ENCODE measurements around the gene MTNR1A. TPM values are rescaled to one million over a fixed set of nuclear protein-coding genes. Genes with fewer than 3 reads are reported as not detected.

MTNR1A gene
- total RNA-seq, result not detected
- polyA plus RNA-seq, result not detected
- long read RNA-seq, donor 1, result 0 reads
- long read RNA-seq, donor 2, result 0 reads

GRCh38 chr4:186554914-186555827 is at the start of gene MTNR1A:
Gene MTNR1A, minus strand, starts transcription at chr4:186555567. Its CDS starts 202 bp downstream, at chr4:186555365.
- WGBS, 2 donors, result 4 to 5% methylated on average over 60 to 91 of the region's 91 CpGs
- no peak for DNase-seq
- H3K27ac ChIP-seq (ENCODE audit: low read depth in 1 of 2, low read length in 2 of 2), result no peak within 1 kb of the TSS
- H3K4me1 ChIP-seq (ENCODE audit: control insufficient read depth in 1 of 2, insufficient read depth in 2 of 2, low read length in 2 of 2), result no peaks in the 10 kb centered on the region
- ATAC-seq (ENCODE audit: low FRiP score), result no peak
- H3K9me3 ChIP-seq (ENCODE audit: control insufficient read depth, low read length), result no peaks in the 10 kb centered on the region
- H3K4me3 ChIP-seq (ENCODE audit: low read length in 2 of 2), result no peak within 1 kb of the TSS
- H3K27me3 ChIP-seq (ENCODE audit: control insufficient read depth in 1 of 2, insufficient read depth in 2 of 2, low read length in 1 of 2), result no peaks in the 10 kb centered on the region
- H3K36me3 ChIP-seq (ENCODE audit: control insufficient read depth in 1 of 2, insufficient read depth in 2 of 2, low read length in 1 of 2), result no peaks in the 10 kb centered on the region
- intact Hi-C loops (cut with DNase I), result no loop called here

GRCh38 chr4:186604124-186604807 is 48.9 kb upstream of the MTNR1A start:
- Histone ChIP-seq H3K4me1 (ENCODE audit: control insufficient read depth in 1 of 2, insufficient read depth in 2 of 2, low read length in 2 of 2) (no peaks in the 10 kb centered on the region), H3K27me3 (ENCODE audit: control insufficient read depth in 1 of 2, insufficient read depth in 2 of 2, low read length in 1 of 2) (no peaks in the 10 kb centered on the region), H3K27ac (ENCODE audit: low read depth in 1 of 2, low read length in 2 of 2) (no peak overlapping the region), H3K9me3 (ENCODE audit: control insufficient read depth, low read length) (no peaks in the 10 kb centered on the region), H3K36me3 (ENCODE audit: control insufficient read depth in 1 of 2, insufficient read depth in 2 of 2, low read length in 1 of 2) (peaks cover 9 to 19% of the 10 kb centered on the region in 2 donors), H3K4me3 (ENCODE audit: low read length in 2 of 2) (no peak overlapping the region)
- intact Hi-C loops (cut with DNase I), result no loop called here
- ATAC-seq (ENCODE audit: low FRiP score) (no peak), DNase-seq (no peak)
- WGBS, 2 donors, result 66 to 68% methylated on average over 7 of the region's 7 CpGs

DNA sequence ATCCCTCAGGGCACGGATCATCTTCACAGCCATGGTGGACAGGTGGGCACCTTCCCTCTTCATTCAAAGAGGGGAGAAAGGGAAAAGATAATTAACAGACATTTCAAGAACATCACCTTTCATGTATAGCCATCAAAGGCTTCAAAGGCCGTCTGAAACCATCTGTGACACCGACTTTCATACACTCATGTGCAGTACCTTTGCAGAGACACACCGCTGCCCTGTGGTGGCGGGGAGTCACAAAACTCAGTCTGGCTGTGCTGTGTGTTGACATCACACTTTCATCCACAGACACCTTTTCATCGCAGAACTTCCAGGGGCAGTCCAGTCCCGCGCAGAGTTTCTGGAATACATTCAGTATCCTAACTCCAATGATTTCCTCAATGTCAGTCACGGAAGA is 47.6 kb upstream of the MTNR1A start:
- intact Hi-C loops (cut with DNase I), result no loop called here

DNA sequence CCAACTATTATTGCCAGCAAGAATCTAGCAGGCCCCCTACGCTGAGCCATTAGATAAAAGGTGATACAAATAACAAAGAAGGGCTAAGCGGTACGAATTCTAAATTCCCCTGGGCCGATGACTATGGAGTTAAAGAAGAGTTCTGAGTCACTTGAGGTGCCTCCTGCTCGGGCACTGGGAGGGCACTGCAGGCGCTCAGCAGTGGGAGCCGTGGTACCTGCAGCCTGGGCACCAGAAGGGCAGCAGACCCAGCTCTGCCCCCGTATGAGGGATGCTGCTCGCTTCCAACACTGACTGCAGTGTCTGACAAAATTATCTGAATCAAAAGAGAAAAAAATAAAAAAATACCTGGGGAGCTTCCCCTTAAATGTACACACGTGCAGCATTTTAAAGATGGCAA is 44.1 kb upstream of the MTNR1A start:
- H3K4me3 ChIP-seq (ENCODE audit: low read length in 2 of 2), result no peak overlapping the region
- H3K27me3 ChIP-seq (ENCODE audit: control insufficient read depth in 1 of 2, insufficient read depth in 2 of 2, low read length in 1 of 2), result no peaks in the 10 kb centered on the region
- intact Hi-C loops (cut with DNase I), result no loop called here
- DNase-seq, result no peak
- H3K4me1 ChIP-seq (ENCODE audit: control insufficient read depth in 1 of 2, insufficient read depth in 2 of 2, low read length in 2 of 2), result no peaks in the 10 kb centered on the region
- no peak overlapping the region for H3K27ac ChIP-seq (ENCODE audit: low read depth in 1 of 2, low read length in 2 of 2)
- 90% methylated on average over 10 of the region's 10 CpGs for WGBS, 2 donors
- H3K9me3 ChIP-seq (ENCODE audit: control insufficient read depth, low read length), result no peaks in the 10 kb centered on the region
- H3K36me3 ChIP-seq (ENCODE audit: control insufficient read depth in 1 of 2, insufficient read depth in 2 of 2, low read length in 1 of 2), result peaks cover 16 to 18% of the 10 kb centered on the region in 2 donors
- peak; percentile 52 for ATAC-seq (ENCODE audit: low FRiP score)

More for the DNA sequence above, 47.6 kb upstream of the MTNR1A start:
- no peak overlapping the region for H3K27ac ChIP-seq (ENCODE audit: low read depth in 1 of 2, low read length in 2 of 2)
- peaks cover 11 to 19% of the 10 kb centered on the region in 2 donors for H3K36me3 ChIP-seq (ENCODE audit: control insufficient read depth in 1 of 2, insufficient read depth in 2 of 2, low read length in 1 of 2)
- no peak for DNase-seq
- no peaks in the 10 kb centered on the region for H3K9me3 ChIP-seq (ENCODE audit: control insufficient read depth, low read length)
- WGBS, 2 donors, result 86 to 87% methylated on average over 9 of the region's 9 CpGs
- no peaks in the 10 kb centered on the region for H3K27me3 ChIP-seq (ENCODE audit: control insufficient read depth in 1 of 2, insufficient read depth in 2 of 2, low read length in 1 of 2)
- H3K4me3 ChIP-seq (ENCODE audit: low read length in 2 of 2), result no peak overlapping the region
- no peaks in the 10 kb centered on the region for H3K4me1 ChIP-seq (ENCODE audit: control insufficient read depth in 1 of 2, insufficient read depth in 2 of 2, low read length in 2 of 2)
- ATAC-seq (ENCODE audit: low FRiP score), result no peak

GRCh38 chr4:186598686-186599085 is 43.3 kb upstream of the MTNR1A start:
- no peak for DNase-seq
- intact Hi-C loops (cut with DNase I), result no loop called here
- Histone ChIP-seq H3K9me3 (ENCODE audit: control insufficient read depth, low read length) (no peaks in the 10 kb centered on the region), H3K27me3 (ENCODE audit: control insufficient read depth in 1 of 2, insufficient read depth in 2 of 2, low read length in 1 of 2) (no peaks in the 10 kb centered on the region), H3K36me3 (ENCODE audit: control insufficient read depth in 1 of 2, insufficient read depth in 2 of 2, low read length in 1 of 2) (peaks cover 15 to 18% of the 10 kb centered on the region in 2 donors), H3K27ac (ENCODE audit: low read depth in 1 of 2, low read length in 2 of 2) (no peak overlapping the region), H3K4me3 (ENCODE audit: low read length in 2 of 2) (no peak overlapping the region), H3K4me1 (ENCODE audit: control insufficient read depth in 1 of 2, insufficient read depth in 2 of 2, low read length in 2 of 2) (no peaks in the 10 kb centered on the region)
- WGBS, 2 donors, result 94 to 97% methylated on average over 7 of the region's 7 CpGs
- no peak for ATAC-seq (ENCODE audit: low FRiP score)

GRCh38 chr4:186596850-186597390 is 41.6 kb upstream of the MTNR1A start:
- ATAC-seq (ENCODE audit: low FRiP score) (no peak), DNase-seq (no peak)
- Histone ChIP-seq H3K27me3 (ENCODE audit: control insufficient read depth in 1 of 2, insufficient read depth in 2 of 2, low read length in 1 of 2) (no peaks in the 10 kb centered on the region), H3K4me1 (ENCODE audit: control insufficient read depth in 1 of 2, insufficient read depth in 2 of 2, low read length in 2 of 2) (no peaks in the 10 kb centered on the region), H3K9me3 (ENCODE audit: control insufficient read depth, low read length) (no peaks in the 10 kb centered on the region), H3K27ac (ENCODE audit: low read depth in 1 of 2, low read length in 2 of 2) (no peak overlapping the region), H3K36me3 (ENCODE audit: control insufficient read depth in 1 of 2, insufficient read depth in 2 of 2, low read length in 1 of 2) (peaks cover 6 to 20% of the 10 kb centered on the region in 2 donors), H3K4me3 (ENCODE audit: low read length in 2 of 2) (no peak overlapping the region)
- WGBS, 2 donors, result 91 to 92% methylated on average over 23 of the region's 23 CpGs
- intact Hi-C loops (cut with DNase I), result no loop called here

- Histone ChIP-seq H3K4me1 (ENCODE audit: control insufficient read depth in 1 of 2, insufficient read depth in 2 of 2, low read length in 2 of 2) (no peaks in the 10 kb centered on the region), H3K27me3 (ENCODE audit: control insufficient read depth in 1 of 2, insufficient read depth in 2 of 2, low read length in 1 of 2) (no peaks in the 10 kb centered on the region), H3K27ac (ENCODE audit: low read depth in 1 of 2, low read length in 2 of 2) (no peak overlapping the region), H3K4me3 (ENCODE audit: low read length in 2 of 2) (no peak overlapping the region), H3K36me3 (ENCODE audit: control insufficient read depth in 1 of 2, insufficient read depth in 2 of 2, low read length in 1 of 2) (peaks cover 6 to 20% of the 10 kb centered on the region in 2 donors), H3K9me3 (ENCODE audit: control insufficient read depth, low read length) (no peaks in the 10 kb centered on the region)
- no peak for DNase-seq
- 94% methylated on average over 12 of the region's 12 CpGs for WGBS, 2 donors
- no peak for ATAC-seq (ENCODE audit: low FRiP score)
- intact Hi-C loops (cut with DNase I), result no loop called here
Observed at GRCh38 chr4:186596346-186596745, 41.0 kb upstream of the MTNR1A start.

DNA sequence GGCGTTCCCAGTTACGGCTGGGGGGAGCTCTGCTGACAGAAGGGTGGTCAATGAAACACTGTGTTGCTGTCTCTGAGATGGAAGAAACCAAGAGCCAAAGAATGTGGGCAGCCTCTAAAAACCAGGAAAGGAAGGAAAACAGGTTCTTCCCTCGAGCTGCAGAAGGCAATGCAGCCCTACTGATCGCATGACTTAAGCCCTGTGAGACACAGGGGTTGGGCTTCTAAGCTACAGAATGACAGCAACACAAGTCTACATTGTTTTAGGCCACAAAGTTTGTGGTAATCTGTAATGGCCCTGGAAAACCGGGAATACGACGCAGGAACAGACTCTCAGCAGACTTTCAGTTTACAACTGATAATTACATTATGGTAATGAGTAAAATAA is 38.2 kb upstream of the MTNR1A start:
- DNase-seq (no peak), ATAC-seq (ENCODE audit: low FRiP score) (no peak)
- 79 to 85% methylated on average over 7 of the region's 7 CpGs for WGBS, 2 donors
- Histone ChIP-seq H3K4me3 (ENCODE audit: low read length in 2 of 2) (no peak overlapping the region), H3K36me3 (ENCODE audit: control insufficient read depth in 1 of 2, insufficient read depth in 2 of 2, low read length in 1 of 2) (peaks cover 6 to 11% of the 10 kb centered on the region in 2 donors), H3K27ac (ENCODE audit: low read depth in 1 of 2, low read length in 2 of 2) (no peak overlapping the region), H3K27me3 (ENCODE audit: control insufficient read depth in 1 of 2, insufficient read depth in 2 of 2, low read length in 1 of 2) (no peaks in the 10 kb centered on the region), H3K4me1 (ENCODE audit: control insufficient read depth in 1 of 2, insufficient read depth in 2 of 2, low read length in 2 of 2) (no peaks in the 10 kb centered on the region), H3K9me3 (ENCODE audit: control insufficient read depth, low read length) (no peaks in the 10 kb centered on the region)
- intact Hi-C loops (cut with DNase I), result no loop called here

Data from aorta (tissue), 5 donors.